Endodermal cell (in vitro differentiated cells): Measurements from ENCODE around the gene ARCN1. TPM values are rescaled to one million over a fixed set of nuclear protein-coding genes. Genes with fewer than 3 reads are reported as not detected.
A peak's percentile ranks its signal among the peaks of the same experiment; 100 is the strongest.

ENCODE experiments used
- DNase-seq: peaks from one replicate; pipeline ENCODE4 v3.0.0-alpha.2; 2017
- H3K27ac ChIP-seq: 2 replicates; pipeline ENCODE4 v1.5.1; 2013; ENCODE audit warnings: mild to moderate bottlenecking, low read depth, low read length, moderate library complexity
- H3K27me3 ChIP-seq: 2 replicates; pipeline ENCODE4 v1.6.1; 2013; ENCODE audit warnings: mild to moderate bottlenecking, low read length, moderate library complexity; ENCODE audit not compliant: insufficient read depth, control insufficient read depth, poor library complexity, severe bottlenecking
- H3K36me3 ChIP-seq: 2 replicates; pipeline ENCODE4 v1.7.0; 2013; ENCODE audit warnings: mild to moderate bottlenecking, low read length, moderate library complexity; ENCODE audit not compliant: control insufficient read depth, insufficient read depth
- H3K4me1 ChIP-seq: one replicate; pipeline ENCODE4 v1.7.0; 2013; ENCODE audit warnings: low read length; ENCODE audit not compliant: control insufficient read depth, insufficient read depth
- H3K4me3 ChIP-seq: 2 replicates; pipeline ENCODE4 v1.5.1; 2013; ENCODE audit warnings: mild to moderate bottlenecking, low read length, moderate library complexity
- H3K9ac ChIP-seq: 2 replicates; pipeline ENCODE4 v1.6.1; 2013; ENCODE audit warnings: mild to moderate bottlenecking, low read length, moderate library complexity; ENCODE audit not compliant: poor library complexity, severe bottlenecking; ENCODE audit errors: extremely low read depth
- H3K9me3 ChIP-seq: 2 replicates; pipeline ENCODE4 v1.6.1; 2013; ENCODE audit warnings: mild to moderate bottlenecking, low read length, moderate library complexity; ENCODE audit not compliant: control insufficient read depth
- H3K27ac Mint-ChIP-seq: 2 replicates; pipeline ENCODE4 v1.8.0; 2020; ENCODE audit warnings: mixed read lengths
- H3K27me3 Mint-ChIP-seq: 2 replicates; pipeline ENCODE4 v1.8.0; 2021; ENCODE audit warnings: mild to moderate bottlenecking, mixed read lengths; ENCODE audit not compliant: insufficient read depth
- H3K36me3 Mint-ChIP-seq: 2 replicates; pipeline ENCODE4 v1.8.0; 2020; ENCODE audit warnings: low read depth, mixed read lengths
- H3K4me1 Mint-ChIP-seq: 2 replicates; pipeline ENCODE4 v1.8.0; 2020; ENCODE audit warnings: mixed read lengths
- H3K4me3 Mint-ChIP-seq: 2 replicates; pipeline ENCODE4 v1.8.0; 2020; ENCODE audit warnings: mild to moderate bottlenecking, moderate library complexity, mixed read lengths
- H3K9me3 Mint-ChIP-seq: 2 replicates; pipeline ENCODE4 v1.8.0; 2020; ENCODE audit warnings: mild to moderate bottlenecking, mixed read lengths
- WGBS, 2 experiments: methylation state at CpG; one replicate each; pipeline versions ENCODE4 v1.1.5 to v1.1.7; 2013; ENCODE audit warnings: missing lambda C conversion rate in 2 of 2, mixed read lengths in 1 of 2; ENCODE audit not compliant: insufficient coverage in 1 of 2, insufficient read length in 1 of 2; 5-methylcytosine and 5-hydroxymethylcytosine counted together
- total RNA-seq, 2 donors: library from RNA; stranded (reverse); fragmentation: NEBNext Ultra II Directional in 1 of 2; extraction: Animal tissue kit (Norgen Biotek cat#: 25700) in 1 of 2; gene quantifications; 2 replicates in 1 of 2; 3 replicates in 1 of 2; pipeline ENCODE4 v1.2.1, GENCODE V29; 2021
- TF ChIP-seq, protein P1 (sequence below): fragments of 200-600 bp; sonication (generic); conservative IDR thresholded peaks from 2 replicates; pipeline ENCODE4 v1.5.0; 2021; ENCODE audit warnings: antibody characterized with exemption, mild to moderate bottlenecking

The ARCN1 gene
- total RNA-seq, 2 donors from 2014 or later: 130 to 161 TPM

DNA sequence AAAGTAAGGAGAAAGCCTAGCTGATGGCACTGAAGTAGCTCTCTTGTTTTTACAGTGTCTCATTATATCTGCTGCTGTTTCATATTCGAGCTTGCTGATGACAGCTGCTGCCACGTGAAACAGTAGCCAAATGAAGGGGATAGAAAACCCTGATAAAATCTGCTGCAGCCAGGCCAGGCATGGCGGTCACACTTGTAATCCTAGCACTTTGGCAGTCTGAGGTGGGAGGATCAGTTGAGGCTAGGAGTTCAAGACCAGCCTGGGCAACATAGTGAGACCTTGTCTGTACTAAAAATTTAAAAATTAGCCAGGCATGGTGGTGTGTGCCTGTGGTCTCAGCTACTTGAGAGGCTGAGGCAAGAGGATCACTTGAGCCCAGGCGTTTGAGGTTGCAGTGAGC, 19.9 kb upstream of the ARCN1 start:
- Mint-ChIP-seq H3K36me3 (peaks cover 24% of the 10 kb centered on the region), H3K27ac (no peak overlapping the region), H3K4me1 (no peaks in the 10 kb centered on the region), H3K4me3 (no peak overlapping the region), H3K9me3 (no peaks in the 10 kb centered on the region), H3K27me3 (no peaks in the 10 kb centered on the region)
- Histone ChIP-seq H3K27me3 (no peaks in the 10 kb centered on the region), H3K27ac (no peak overlapping the region), H3K4me3 (no peak overlapping the region), H3K9ac (no peak overlapping the region), H3K4me1 (no peaks in the 10 kb centered on the region), H3K36me3 (peaks cover 4% of the 10 kb centered on the region), H3K9me3 (no peaks in the 10 kb centered on the region)
- DNase-seq: no peak
- TF ChIP-seq, protein P1, sequence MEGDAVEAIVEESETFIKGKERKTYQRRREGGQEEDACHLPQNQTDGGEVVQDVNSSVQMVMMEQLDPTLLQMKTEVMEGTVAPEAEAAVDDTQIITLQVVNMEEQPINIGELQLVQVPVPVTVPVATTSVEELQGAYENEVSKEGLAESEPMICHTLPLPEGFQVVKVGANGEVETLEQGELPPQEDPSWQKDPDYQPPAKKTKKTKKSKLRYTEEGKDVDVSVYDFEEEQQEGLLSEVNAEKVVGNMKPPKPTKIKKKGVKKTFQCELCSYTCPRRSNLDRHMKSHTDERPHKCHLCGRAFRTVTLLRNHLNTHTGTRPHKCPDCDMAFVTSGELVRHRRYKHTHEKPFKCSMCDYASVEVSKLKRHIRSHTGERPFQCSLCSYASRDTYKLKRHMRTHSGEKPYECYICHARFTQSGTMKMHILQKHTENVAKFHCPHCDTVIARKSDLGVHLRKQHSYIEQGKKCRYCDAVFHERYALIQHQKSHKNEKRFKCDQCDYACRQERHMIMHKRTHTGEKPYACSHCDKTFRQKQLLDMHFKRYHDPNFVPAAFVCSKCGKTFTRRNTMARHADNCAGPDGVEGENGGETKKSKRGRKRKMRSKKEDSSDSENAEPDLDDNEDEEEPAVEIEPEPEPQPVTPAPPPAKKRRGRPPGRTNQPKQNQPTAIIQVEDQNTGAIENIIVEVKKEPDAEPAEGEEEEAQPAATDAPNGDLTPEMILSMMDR: no peak
- 91 to 94% methylated on average over 4 of the region's 4 CpGs for WGBS, 2 experiments

GRCh38 chr11:118560806-118561205, 11.4 kb upstream of the ARCN1 start:
- H3K27ac ChIP-seq: no peak overlapping the region
- H3K36me3 Mint-ChIP-seq: peaks cover 13% of the 10 kb centered on the region
- no peak overlapping the region for H3K9ac ChIP-seq
- H3K27me3 Mint-ChIP-seq: no peaks in the 10 kb centered on the region
- no peak overlapping the region for H3K4me3 ChIP-seq
- TF ChIP-seq, protein P1: no peak
- H3K27ac Mint-ChIP-seq: no peak overlapping the region
- H3K27me3 ChIP-seq: no peaks in the 10 kb centered on the region
- peaks cover 4% of the 10 kb centered on the region for H3K4me1 Mint-ChIP-seq
- no peak for DNase-seq
- 93 to 98% methylated on average over 4 of the region's 4 CpGs for WGBS, 2 experiments
- H3K9me3 Mint-ChIP-seq: no peaks in the 10 kb centered on the region
- H3K4me1 ChIP-seq: no peaks in the 10 kb centered on the region
- no peaks in the 10 kb centered on the region for H3K9me3 ChIP-seq
- H3K4me3 Mint-ChIP-seq: no peak overlapping the region
- H3K36me3 ChIP-seq: no peaks in the 10 kb centered on the region

GRCh38 chr11:118565051-118565450, 7.2 kb upstream of the ARCN1 start:
- WGBS, 2 experiments: 93 to 95% methylated on average over 2 to 5 of the region's 5 CpGs
- Mint-ChIP-seq H3K27me3 (no peaks in the 10 kb centered on the region), H3K4me3 (peak overlapping the region; percentile 74), H3K27ac (no peak overlapping the region), H3K36me3 (no peaks in the 10 kb centered on the region), H3K4me1 (peaks cover 4% of the 10 kb centered on the region), H3K9me3 (no peaks in the 10 kb centered on the region)
- Histone ChIP-seq H3K9ac (no peak overlapping the region), H3K9me3 (no peaks in the 10 kb centered on the region), H3K4me1 (no peaks in the 10 kb centered on the region), H3K27me3 (no peaks in the 10 kb centered on the region), H3K4me3 (no peak overlapping the region), H3K27ac (no peak overlapping the region), H3K36me3 (no peaks in the 10 kb centered on the region)
- no peak for DNase-seq
- TF ChIP-seq, protein P1: no peak
